AG09319 (cell line): ENCODE results near the gene TMEM11.

Source experiments
- DNase-seq: peaks from one replicate; pipeline ENCODE4 v3.0.0-alpha.2; 2010; ENCODE audit warnings: low read depth; ENCODE audit errors: extremely low read depth
- CTCF ChIP-seq: IDR thresholded peaks from 2 replicates; pipeline ENCODE4 v1.5.1; 2011; ENCODE audit warnings: low read depth, mild to moderate bottlenecking, inconsistent platforms, low read length, moderate library complexity

Gene TMEM11

DNA sequence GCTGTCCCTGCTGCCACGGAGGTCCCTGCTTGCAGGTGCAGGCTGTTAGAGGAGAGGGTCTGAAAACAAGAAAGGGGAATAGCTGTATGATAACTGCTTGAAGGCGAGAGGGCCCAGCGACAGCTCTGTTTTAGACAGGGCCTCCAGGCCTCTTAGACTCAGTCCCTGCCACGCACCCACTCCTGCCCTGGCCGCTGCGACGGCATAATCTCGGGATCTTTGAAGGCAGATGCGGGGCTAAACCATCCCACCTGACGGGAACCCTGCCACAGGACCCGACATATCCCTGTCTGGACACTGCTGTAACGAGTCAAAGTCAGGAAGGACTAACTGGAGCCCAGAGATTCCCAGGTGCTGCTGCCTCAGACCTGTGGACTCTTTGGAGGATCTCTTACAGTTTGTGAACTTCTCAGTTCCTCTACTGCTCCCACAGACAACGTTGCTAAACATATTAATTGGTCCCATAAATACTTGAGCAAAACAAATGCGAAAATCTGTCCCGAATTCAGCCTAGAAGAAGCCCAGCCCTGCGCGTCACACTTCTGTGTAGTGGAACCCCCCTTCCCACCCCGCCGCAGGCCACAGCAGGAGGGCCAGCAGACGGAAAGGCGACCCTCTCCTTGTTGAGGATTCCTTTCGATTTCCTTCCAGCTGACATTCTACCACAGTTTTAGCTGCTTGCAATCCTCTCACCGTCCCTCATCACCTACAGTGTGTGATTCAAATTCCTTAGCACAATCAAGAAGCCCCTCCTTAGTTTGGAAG is 998 bp upstream of the TMEM11 start:
- TF ChIP-seq CTCF: no peak
- no peak for DNase-seq

DNA sequence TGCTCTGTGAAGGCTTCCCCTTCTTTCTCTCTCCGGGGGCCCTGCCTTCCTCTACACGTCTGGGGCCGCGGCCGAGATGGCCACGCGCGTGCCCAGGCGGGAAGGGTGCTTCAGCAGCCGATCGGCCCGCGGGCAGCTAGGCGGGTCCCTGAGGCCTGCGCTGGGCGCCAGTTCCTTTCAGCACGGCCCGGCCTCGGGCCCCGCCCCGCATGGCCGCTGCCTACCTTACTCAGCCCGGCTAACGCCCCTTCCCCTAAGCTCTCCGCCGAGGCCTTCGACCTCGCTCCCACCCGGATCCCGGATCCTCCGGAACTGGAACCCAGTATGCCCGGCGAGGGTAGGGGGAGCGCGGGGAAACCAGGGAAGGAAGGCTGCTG is 335 bp downstream of the TMEM11 start:
- DNase-seq: no peak
- no peak for TF ChIP-seq CTCF

- DNase-seq: no peak
Measured at GRCh38 chr17:21212826-21213637, 929 bp downstream of the TMEM11 start.

DNA sequence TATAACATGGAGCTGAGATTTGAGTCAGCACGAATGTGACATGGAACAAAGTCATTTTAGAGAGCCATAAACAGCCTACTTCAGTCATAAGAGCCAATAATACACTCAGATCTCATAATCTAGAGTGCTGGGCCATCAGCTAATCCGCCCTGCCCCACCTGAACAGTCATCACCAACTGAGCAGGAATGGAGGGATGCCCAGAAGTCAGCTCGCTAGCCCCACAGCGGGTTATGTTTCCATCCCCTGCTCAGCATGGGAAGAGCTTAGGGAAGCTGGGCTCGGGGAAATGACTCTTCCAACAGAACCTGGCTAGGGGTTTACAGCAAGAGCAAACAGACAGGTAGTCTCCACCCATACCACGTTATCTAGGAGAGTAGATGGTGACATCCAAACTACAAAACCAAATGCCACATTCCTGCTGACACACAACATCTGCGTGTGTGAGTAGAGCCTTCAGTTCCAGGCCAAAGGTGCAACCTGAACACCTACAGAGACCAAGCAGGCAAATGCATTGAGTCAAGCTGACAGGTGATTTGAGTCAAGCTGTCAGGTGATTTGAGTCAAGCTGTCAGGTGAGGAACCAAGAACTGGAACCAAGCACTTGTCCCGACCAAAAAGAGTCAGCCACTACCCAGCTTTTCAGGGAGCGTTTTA is 2.0 kb downstream of the TMEM11 start:
- DNase-seq: no peak
- no peak for TF ChIP-seq CTCF

More at GRCh38 chr17:21212826-21213637, 929 bp downstream of the TMEM11 start:
- TF ChIP-seq CTCF: no peak

GRCh38 chr17:21210411-21211076 is 3.4 kb downstream of the TMEM11 start:
- no peak for TF ChIP-seq CTCF
- DNase-seq: no peak

DNA sequence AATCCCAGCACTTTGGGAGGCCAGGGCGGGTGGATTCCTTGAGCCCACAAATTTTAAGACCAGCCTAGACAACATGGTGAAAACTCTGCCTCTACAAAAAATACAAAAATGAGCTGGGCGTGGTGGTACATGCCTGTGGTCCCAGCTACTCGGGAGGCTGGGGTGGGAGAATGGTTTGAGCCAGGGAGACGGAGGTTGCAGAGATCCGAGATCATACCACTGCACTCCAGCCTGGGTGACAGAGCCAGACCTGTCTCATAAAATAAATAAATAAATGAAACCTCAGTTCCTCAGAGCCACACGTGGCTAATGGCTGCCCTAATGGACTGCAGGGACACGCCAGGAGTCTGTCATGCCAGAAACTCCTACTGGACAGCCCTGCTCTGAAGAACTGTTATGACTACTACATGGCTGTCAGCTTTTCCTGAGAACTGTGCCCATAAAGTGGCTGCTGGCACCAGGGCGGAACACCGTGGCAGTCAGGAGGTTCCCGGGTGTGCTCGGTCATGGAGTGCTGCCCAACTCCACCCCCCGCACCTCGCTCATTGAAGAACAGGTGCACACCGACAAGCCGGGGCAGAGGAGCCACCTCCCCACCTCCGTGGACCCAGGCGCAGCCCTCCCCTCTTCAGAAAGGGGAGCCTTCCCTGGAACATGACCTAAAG is 4.3 kb downstream of the TMEM11 start:
- no peak for TF ChIP-seq CTCF
- no peak for DNase-seq
